Gastrocnemius medialis (tissue), 4 donors: Measurements from ENCODE around the gene SEC24C. TPM values are rescaled to one million over a fixed set of nuclear protein-coding genes. Genes with fewer than 3 reads are reported as not detected.

Experiments
- ATAC-seq, 2 donors: fragments of 150-250 bp; one replicate each; pipeline ENCODE4 v1.9.1; 2016
- DNase-seq, 2 donors: peaks; one replicate each; pipeline ENCODE4 v3.0.0-alpha.2; 2019
- H3K27ac ChIP-seq, 4 donors: fragments of 200-600 bp; sonication (generic); 1 replicate in 1 of 4; 2 replicates in 3 of 4; pipeline ENCODE4 v1.5.1; 2016 to 2018; ENCODE audit warnings: mild to moderate bottlenecking in 2 of 4, moderate library complexity in 1 of 4
- H3K27me3 ChIP-seq, 3 donors: fragments of 200-600 bp; sonication (generic) in 2 of 3; 1 replicate in 1 of 3; 2 replicates in 2 of 3; pipeline versions ENCODE4 v1.5.1 to v1.6.0; 2016 to 2019; ENCODE audit warnings: mild to moderate bottlenecking in 1 of 3, moderate library complexity in 1 of 3
- H3K36me3 ChIP-seq, 2 donors: fragments of 200-600 bp; sonication (generic) in 1 of 2; one replicate each; pipeline ENCODE4 v1.5.1; 2017 to 2018
- H3K4me1 ChIP-seq, 2 donors: fragments of 200-600 bp; sonication (generic) in 1 of 2; one replicate each; pipeline ENCODE4 v1.5.1; 2016 to 2017; ENCODE audit warnings: mild to moderate bottlenecking in 2 of 2
- H3K4me3 ChIP-seq, 4 donors: fragments of 200-600 bp; sonication (generic) in 3 of 4; 1 replicate in 1 of 4; 2 replicates in 3 of 4; pipeline ENCODE4 v1.5.1; 2016 to 2019; ENCODE audit warnings: mild to moderate bottlenecking in 2 of 4
- H3K9me3 ChIP-seq, 3 donors: fragments of 200-600 bp; sonication (generic) in 2 of 3; 1 replicate in 1 of 3; 2 replicates in 2 of 3; pipeline ENCODE4 v1.5.1; 2016 to 2019
- CTCF ChIP-seq, 5 experiments: fragments of 450-650 bp in 3 of 5; fragments of 200-600 bp in 2 of 5; sonication (generic) in 2 of 5; IDR thresholded peaks in 4 of 5; conservative IDR thresholded peaks in 1 of 5; 1 replicate in 4 of 5; 2 replicates in 1 of 5; pipeline ENCODE4 v1.5.1; 2016 to 2019; ENCODE audit warnings: antibody characterized with exemption in 5 of 5, mild to moderate bottlenecking in 3 of 5, moderate library complexity in 3 of 5
- POLR2A ChIP-seq, 2 donors: fragments of 450-650 bp; IDR thresholded peaks; one replicate each; pipeline ENCODE4 v1.6.1; 2017; ENCODE audit warnings: antibody characterized with exemption in 2 of 2, mild to moderate bottlenecking in 2 of 2, moderate library complexity in 2 of 2
- in situ Hi-C, 4 donors: fragments of 200-750 bp; cut with MboI; loops; one replicate each; pipeline versions ENCODE4 v1.15.0 to v1.8.0; 2017; ENCODE audit warnings: low sequenced_read_pairs in 4 of 4
- intact Hi-C: fragments of 100-400 bp; cut with DNase I; formaldehyde crosslinking; loops from one replicate; pipeline ENCODE4 v1.15.1; 2023; ENCODE audit warnings: low total_unique reads
- total RNA-seq, 4 donors: library from RNA; depleted of rRNA; stranded (reverse); fragments of >200 nt; gene quantifications; one replicate each; pipeline versions ENCODE4 v1.1.0 to v1.2.3, GENCODE V29; 2016

The SEC24C gene
- total RNA-seq, 4 donors from 2014 or later = 43.6 to 90.5 (median 69.6) TPM

GRCh38 chr10:73756183-73756582 is 12.0 kb downstream of the SEC24C start:
- Histone ChIP-seq H3K4me3 (no peak overlapping the region), H3K4me1 (no peaks in the 10 kb centered on the region), H3K27me3 (no peaks in the 10 kb centered on the region), H3K27ac (no peak overlapping the region), H3K9me3 (no peaks in the 10 kb centered on the region), H3K36me3 (peaks cover 0 to 64% of the 10 kb centered on the region in 2 donors)
- intact Hi-C loops = no loop called here
- no peak for TF ChIP-seq POLR2A (IDR thresholded peaks at IDR 0.05)
- no peak for TF ChIP-seq CTCF (IDR thresholded peaks at IDR 0.05 in 4 of 5, conservative IDR thresholded peaks at IDR 0.05 in 1 of 5)
- no peak for ATAC-seq
- in situ Hi-C loops = loop anchor here in 1 of 4 donors (25.0 kb wide), 1 partner anchor 219 kb away; no protein-coding TSS in a partner anchor
- no peak for DNase-seq

GRCh38 chr10:73758704-73759511 is 14.7 kb downstream of the SEC24C start:
- DNase-seq = no peak
- no peaks in the 10 kb centered on the region for H3K4me1 ChIP-seq
- no peak for ATAC-seq
- H3K27me3 ChIP-seq = no peaks in the 10 kb centered on the region
- H3K27ac ChIP-seq = no peak overlapping the region
- no peak overlapping the region for H3K4me3 ChIP-seq
- in situ Hi-C loops (loop anchor here in 1 of 4 donors (25.0 kb wide), 1 partner anchor 222 kb away; no protein-coding TSS in a partner anchor), intact Hi-C loops (no loop called here)
- peaks cover 0 to 64% of the 10 kb centered on the region in 2 donors for H3K36me3 ChIP-seq
- no peak for TF ChIP-seq CTCF (IDR thresholded peaks at IDR 0.05 in 4 of 5, conservative IDR thresholded peaks at IDR 0.05 in 1 of 5)
- no peak for TF ChIP-seq POLR2A (IDR thresholded peaks at IDR 0.05)
- H3K9me3 ChIP-seq = no peaks in the 10 kb centered on the region

- Histone ChIP-seq H3K27ac (no peak overlapping the region), H3K4me3 (no peak overlapping the region), H3K9me3 (no peaks in the 10 kb centered on the region), H3K27me3 (no peaks in the 10 kb centered on the region), H3K36me3 (peaks cover 0 to 64% of the 10 kb centered on the region in 2 donors), H3K4me1 (no peaks in the 10 kb centered on the region)
- in situ Hi-C loops = loop anchor here in 1 of 4 donors (25.0 kb wide), 1 partner anchor 222 kb away; no protein-coding TSS in a partner anchor
- intact Hi-C loops = no loop called here
- no peak for ATAC-seq
- DNase-seq = no peak
- TF ChIP-seq CTCF (IDR thresholded peaks at IDR 0.05 in 4 of 5, conservative IDR thresholded peaks at IDR 0.05 in 1 of 5) (no peak), POLR2A (IDR thresholded peaks at IDR 0.05) (no peak)
Measured at GRCh38 chr10:73759512-73760115, 15.4 kb downstream of the SEC24C start.

GRCh38 chr10:73761781-73762180 is 17.6 kb downstream of the SEC24C start:
- no peak overlapping the region for H3K27ac ChIP-seq
- H3K27me3 ChIP-seq = no peaks in the 10 kb centered on the region
- no peaks in the 10 kb centered on the region for H3K4me1 ChIP-seq
- no peaks in the 10 kb centered on the region for H3K9me3 ChIP-seq
- intact Hi-C loops = no loop called here
- no peak overlapping the region for H3K4me3 ChIP-seq
- no peak for TF ChIP-seq CTCF (IDR thresholded peaks at IDR 0.05 in 4 of 5, conservative IDR thresholded peaks at IDR 0.05 in 1 of 5)
- no peak for TF ChIP-seq POLR2A (IDR thresholded peaks at IDR 0.05)
- peaks cover 0 to 80% of the 10 kb centered on the region in 2 donors for H3K36me3 ChIP-seq
- in situ Hi-C loops = loop anchor here in 1 of 4 donors (25.0 kb wide), 1 partner anchor 224 kb away; no protein-coding TSS in a partner anchor
- no peak for DNase-seq
- ATAC-seq = no peak
